ENCODE measurements around the gene EIF4G1.

DNA sequence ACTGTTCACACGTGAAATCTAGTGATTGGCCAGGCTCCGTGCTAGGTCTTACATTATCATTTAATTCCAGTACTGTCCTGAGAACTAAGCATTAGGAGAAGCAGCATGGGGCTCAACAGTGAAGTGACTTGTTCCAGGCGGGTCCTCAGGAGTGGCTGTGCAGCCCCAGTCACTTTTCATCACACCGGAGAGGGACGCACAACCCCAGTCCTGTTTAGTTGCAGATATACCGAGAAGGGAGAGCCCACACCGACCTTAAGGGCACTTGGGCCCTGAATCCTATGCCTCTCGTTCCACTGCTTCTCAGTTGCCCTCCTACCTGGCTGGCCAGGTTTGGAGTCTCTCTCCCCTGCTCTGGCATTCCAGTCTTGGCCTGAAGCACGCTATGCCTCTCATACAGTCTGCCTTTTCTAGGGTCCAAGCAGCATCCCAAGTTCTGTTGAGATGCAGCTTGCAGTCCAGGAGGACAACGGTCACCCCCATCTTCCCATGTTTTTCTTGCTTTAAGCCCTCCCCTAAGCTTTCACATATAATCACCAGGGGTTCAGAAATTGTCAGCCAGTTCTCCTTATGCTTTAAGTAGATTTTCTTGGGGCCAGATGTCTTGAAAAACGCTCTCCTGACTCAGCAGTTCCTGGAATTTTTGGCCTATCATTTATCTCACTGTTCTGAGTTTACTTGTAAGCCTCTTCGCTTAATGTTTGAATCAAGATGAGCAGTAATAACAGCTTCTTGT lies 33.1 kb downstream of the EIF4G1 start:
- TF ChIP-seq, protein P1, sequence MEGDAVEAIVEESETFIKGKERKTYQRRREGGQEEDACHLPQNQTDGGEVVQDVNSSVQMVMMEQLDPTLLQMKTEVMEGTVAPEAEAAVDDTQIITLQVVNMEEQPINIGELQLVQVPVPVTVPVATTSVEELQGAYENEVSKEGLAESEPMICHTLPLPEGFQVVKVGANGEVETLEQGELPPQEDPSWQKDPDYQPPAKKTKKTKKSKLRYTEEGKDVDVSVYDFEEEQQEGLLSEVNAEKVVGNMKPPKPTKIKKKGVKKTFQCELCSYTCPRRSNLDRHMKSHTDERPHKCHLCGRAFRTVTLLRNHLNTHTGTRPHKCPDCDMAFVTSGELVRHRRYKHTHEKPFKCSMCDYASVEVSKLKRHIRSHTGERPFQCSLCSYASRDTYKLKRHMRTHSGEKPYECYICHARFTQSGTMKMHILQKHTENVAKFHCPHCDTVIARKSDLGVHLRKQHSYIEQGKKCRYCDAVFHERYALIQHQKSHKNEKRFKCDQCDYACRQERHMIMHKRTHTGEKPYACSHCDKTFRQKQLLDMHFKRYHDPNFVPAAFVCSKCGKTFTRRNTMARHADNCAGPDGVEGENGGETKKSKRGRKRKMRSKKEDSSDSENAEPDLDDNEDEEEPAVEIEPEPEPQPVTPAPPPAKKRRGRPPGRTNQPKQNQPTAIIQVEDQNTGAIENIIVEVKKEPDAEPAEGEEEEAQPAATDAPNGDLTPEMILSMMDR (conservative IDR thresholded peaks at IDR 0.05; ENCODE audit: low read depth, low read length): no peak
- TF ChIP-seq POLR2A (IDR thresholded peaks at IDR 0.05; ENCODE audit: low read depth, low read length) (no peak), FOS (IDR thresholded peaks at IDR 0.05; ENCODE audit: low read depth, low read length) (no peak), RAD21 (IDR thresholded peaks at IDR 0.05; ENCODE audit: low read length) (no peak), RCOR1 (IDR thresholded peaks at IDR 0.05; ENCODE audit: insufficient replicate concordance, low read length) (no peak), CEBPB (IDR thresholded peaks at IDR 0.05; ENCODE audit: low read depth, low read length) (no peak)
- TF ChIP-seq, protein P2, sequence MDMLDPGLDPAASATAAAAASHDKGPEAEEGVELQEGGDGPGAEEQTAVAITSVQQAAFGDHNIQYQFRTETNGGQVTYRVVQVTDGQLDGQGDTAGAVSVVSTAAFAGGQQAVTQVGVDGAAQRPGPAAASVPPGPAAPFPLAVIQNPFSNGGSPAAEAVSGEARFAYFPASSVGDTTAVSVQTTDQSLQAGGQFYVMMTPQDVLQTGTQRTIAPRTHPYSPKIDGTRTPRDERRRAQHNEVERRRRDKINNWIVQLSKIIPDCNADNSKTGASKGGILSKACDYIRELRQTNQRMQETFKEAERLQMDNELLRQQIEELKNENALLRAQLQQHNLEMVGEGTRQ (IDR thresholded peaks at IDR 0.05; ENCODE audit: low read depth, low read length): no peak

All from IMR-90 (cell line).